Neural progenitor cell (in vitro differentiated cells): ENCODE measurements around the gene EGFR.
"Not testable (repeated sequence)": the region's sequence is repeated elsewhere in the genome, so short reads cannot be mapped to it uniquely, and the experiment has no call there.

Experiments used
- CTCF ChIP-seq: fragments of 200-600 bp; sonication (generic); IDR thresholded peaks from 2 replicates; pipeline ENCODE4 v1.5.1; 2017; ENCODE audit warnings: antibody characterized with exemption, mild to moderate bottlenecking
- EZH2 ChIP-seq: fragments of 200-600 bp; sonication (generic); IDR thresholded peaks from 2 replicates; pipeline ENCODE4 v1.6.1; 2017; ENCODE audit warnings: antibody characterized with exemption, mild to moderate bottlenecking, moderate library complexity

- TF ChIP-seq CTCF, EZH2: not testable (repeated sequence)
Measured at GRCh38 chr7:55167296-55167695, 148.5 kb downstream of the EGFR start.
